Inflammatory macrophage (primary cell): ENCODE results near the gene SEMA4F.

ENCODE experiments used
- DNase-seq, 2 donors: peaks; one replicate each; pipeline ENCODE4 v3.0.0-alpha.2; 2020 to 2022

The SEMA4F gene

DNA sequence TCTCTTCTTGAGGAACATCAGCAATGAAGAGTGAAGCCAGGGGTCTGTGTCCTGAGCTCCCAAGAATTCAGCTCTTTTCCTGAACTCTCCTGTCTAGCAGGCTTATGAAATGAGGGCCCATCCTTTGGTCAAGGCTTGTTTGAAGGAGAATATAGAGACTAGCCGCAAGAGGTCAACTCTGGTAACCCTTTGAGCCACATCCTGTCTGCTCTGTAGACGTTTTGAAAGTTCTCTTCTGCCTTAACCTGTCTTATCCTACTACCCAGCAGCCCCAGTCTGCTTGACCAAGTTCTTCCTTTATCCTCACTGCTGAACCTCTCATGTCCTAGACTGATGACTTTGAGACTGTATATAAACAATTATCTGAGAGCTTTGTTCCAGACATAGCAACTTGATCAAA lies 5.4 kb downstream of the SEMA4F start:
- no peak for DNase-seq

DNA sequence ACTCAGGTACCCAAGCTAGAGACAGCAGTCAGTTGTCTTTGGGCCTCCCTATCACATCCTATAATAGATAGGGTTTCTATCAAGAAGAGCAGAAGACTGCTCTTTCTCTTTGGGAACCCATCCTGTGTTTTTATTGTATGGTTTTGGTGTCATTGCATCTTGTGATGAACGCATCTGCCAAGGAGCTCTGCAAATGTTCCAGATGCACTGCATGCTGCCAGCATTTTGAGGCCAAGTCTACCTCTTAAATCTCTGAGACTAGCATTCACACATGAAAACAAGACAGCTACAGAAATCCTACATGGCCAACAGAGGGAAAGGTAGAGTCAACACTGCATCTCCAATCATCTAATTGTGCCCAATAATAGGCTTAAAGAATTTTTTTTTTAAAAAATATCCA lies 14.0 kb downstream of the SEMA4F start:
- no peak for DNase-seq

DNA sequence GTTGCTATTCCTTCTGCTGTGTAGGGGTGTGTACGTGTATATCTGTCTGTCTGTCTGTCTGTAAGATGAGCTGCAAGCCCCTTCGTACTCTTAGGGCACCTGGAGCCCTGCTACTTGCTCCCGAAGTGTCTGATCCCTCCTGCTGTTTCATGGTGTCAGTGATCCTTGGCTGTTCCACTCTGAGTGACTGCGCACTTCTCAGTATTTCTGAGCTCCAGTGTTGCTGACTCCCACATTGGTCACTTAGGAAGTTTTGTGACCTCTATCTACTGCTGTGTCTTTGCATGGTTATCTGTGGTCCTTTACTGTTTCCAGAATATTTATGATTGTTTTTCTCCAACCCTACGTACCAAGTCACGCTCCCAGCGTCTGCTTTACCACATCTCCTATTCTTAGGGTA lies 16.2 kb downstream of the SEMA4F start:
- DNase-seq, result no peak

DNA sequence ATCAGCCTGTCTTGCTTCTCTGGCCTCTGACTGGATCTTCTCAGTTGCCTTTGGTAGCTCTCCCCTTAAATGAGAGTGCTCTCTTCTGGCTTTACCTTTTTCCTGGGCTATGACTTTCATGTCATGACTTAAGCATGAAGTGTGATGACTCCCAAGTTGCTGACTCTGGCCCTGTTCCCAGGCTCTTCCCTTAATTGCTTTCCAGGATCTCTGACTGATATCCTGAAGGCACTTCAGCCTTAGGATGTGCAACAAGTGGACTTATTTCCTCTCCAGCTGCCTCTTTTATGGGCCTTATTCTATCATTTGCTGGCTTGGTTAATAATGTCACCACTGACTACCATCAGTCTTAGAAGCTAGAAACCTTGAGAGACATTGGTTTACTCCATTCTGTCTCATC lies 17.4 kb downstream of the SEMA4F start:
- DNase-seq, result no peak

DNA sequence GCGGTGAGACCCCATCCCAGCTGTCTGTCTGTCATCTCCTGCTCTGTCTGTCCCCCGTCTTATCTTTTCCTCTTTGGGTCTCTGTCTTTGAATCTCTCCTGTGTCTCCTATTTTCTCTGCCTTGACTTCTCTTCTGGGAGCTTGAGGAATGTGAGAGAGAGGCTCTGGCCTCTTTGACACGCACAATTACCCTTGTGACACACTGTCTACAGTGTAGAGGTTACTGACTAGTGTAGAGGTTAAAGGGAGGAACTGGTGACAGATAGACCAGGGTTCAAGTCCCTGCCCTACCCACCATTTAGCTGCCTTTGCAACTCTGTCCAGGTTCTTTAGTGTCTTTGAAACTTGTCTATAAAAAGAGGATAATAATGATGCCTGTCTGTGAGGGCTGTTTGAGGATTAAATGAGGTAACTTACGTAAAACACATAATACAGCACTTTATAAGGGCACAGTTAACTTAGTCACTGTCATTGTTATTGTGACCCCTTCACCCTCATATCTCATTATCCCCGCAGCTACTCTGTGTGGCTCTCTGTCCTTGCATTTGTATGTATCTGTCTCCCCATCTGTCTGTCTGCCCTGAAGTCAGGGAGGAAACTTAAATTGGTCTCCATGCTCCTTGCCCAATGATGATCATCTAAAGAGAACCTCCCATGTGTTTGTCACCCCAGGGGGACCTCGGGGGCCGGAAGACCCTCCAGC lies 19.9 kb downstream of the SEMA4F start:
- no peak for DNase-seq

DNA sequence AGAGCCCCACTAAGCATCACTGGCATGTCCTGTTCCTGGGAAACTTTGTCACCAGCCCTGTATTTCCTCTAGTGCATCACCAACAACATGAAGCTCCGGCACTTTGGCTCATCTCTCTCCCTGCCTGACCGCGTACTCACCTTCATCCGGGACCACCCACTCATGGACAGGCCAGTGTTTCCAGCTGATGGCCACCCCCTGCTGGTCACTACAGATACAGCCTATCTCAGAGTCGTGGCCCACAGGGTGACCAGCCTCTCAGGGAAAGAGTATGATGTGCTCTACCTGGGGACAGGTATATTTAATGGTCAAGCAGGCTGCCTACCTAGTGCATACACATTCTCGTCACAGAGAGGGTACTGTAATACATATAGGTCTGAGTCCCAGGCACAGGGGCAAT lies 21.0 kb downstream of the SEMA4F start:
- no peak for DNase-seq

DNA sequence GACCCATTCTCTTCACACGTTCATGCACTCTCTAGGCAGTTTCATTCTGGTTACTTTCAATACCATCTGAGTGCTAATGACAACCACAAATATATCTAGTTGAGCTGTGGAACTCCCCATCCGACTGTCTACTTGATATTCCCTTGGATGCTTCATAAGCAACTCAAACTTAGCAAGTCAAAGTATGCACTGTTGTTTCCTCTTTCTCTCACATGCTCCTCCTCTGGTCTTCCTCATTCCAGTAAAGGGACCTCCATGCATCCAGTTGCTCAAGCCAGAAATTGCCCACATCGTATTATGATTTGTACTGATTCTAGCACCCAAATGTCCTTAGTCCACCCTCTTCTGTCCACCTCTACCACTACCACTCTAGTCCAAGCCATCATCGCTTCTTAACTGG lies 22.3 kb downstream of the SEMA4F start:
- peak; percentile 40 to 51 for DNase-seq

DNA sequence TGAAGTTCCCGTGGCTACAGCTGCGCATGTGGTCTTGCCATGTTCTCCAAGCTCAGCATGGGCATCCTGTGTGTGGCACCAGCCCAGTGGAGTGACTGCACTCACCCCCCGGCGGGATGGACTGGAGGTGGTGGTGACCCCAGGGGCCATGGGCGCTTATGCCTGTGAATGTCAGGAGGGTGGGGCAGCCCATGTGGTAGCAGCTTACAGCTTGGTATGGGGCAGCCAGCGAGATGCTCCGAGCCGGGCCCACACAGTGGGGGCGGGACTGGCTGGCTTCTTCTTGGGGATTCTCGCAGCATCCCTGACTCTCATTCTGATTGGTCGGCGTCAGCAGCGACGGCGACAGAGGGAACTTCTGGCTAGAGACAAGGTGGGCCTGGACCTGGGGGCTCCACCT lies 25.6 kb downstream of the SEMA4F start:
- no peak for DNase-seq

DNA sequence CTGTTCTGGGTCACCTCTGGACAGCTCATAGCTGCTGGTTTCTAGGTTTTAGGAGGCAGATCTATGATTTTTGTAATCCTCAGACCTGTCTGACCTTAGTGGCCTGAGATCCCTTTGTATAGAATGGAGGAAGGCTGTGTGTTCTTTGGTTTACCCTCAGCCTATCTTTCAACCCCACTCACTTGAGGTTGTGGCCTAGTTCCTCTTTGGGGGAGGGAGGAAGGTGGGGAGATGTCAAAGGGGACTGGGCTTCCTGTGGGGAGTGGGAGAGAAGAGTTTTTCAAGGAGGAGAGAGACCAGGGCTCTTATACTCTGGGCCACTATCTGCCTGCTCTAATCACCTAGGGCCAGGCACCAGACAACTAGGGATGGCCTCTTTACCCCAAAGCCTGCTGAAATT lies 28.5 kb downstream of the SEMA4F start:
- no peak for DNase-seq

DNA sequence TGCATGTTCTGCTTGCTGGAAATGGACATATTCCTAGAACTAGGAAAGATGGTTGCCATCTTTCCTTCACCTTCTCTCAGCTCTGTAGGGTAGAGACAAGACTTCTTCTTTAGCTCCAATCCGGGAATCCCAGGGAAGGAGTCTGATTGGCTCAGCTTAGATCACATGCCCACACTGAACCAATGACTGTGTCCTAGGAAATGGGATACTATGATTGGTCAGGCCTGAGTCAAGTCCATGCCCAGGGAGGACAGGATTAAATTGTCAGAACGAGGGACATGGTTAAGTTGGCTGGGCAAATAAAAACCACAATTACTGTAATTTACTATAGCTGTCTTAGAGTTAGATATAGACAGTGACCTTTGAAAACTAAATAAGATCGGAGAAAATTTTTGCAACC lies 31.4 kb downstream of the SEMA4F start:
- no peak for DNase-seq

DNA sequence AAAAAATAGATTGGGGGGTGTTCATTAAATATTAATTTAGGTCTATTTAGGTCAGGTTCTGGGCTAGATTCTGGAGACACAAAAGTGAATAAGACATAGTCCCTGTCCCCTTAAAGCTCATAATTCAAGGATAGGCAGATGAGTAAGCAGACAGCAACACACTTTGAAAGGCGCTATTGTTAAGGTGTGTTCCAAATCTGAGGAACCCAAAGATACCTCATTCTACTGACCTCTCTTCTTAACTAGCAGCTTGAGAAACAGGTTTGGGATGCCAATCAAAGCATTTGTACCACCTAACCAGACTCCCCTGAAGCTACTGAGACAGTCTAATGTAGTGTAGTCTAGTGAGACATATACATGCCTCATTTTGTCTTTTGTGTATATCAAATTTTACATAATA lies 34.8 kb downstream of the SEMA4F start:
- no peak for DNase-seq

DNA sequence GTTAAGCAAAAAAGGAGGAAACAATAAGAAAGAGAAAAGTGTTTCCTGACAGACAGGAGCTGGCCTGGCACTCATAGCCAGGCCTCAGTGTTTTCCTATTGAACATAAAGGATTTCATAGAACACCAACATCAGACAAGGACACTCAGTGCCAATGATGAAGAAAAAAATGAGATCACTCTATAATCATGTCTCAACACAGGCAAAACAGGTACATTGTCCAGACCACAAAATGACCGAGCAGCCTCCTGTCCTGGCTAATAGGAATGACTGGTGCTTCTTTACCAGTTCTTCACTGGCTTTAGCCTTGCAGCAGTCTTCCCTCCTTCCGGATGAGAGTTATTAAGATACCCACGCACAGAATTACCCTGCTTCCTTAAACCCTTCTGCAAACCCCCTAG lies 35.6 kb downstream of the SEMA4F start:
- no peak for DNase-seq

DNA sequence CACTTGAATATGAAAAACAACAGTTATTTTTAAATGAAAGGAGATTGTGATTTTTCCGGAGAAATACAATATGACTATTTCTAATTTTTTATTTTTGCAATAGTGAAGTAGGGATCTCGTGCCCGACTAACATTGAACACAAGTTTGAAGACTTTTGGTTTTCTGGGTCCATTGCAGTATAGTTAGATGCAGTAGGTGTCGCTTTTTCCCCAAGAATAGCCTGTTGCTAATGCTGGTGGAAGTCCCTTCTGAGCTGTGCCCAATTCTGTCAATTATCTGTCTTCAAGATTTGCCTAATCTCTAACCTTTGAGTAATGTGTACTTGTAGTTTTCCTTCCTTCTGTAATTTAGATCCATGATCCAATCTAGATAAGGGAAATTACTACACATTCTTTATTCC lies 36.5 kb downstream of the SEMA4F start:
- DNase-seq, result peak; percentile 74 to 80

DNA sequence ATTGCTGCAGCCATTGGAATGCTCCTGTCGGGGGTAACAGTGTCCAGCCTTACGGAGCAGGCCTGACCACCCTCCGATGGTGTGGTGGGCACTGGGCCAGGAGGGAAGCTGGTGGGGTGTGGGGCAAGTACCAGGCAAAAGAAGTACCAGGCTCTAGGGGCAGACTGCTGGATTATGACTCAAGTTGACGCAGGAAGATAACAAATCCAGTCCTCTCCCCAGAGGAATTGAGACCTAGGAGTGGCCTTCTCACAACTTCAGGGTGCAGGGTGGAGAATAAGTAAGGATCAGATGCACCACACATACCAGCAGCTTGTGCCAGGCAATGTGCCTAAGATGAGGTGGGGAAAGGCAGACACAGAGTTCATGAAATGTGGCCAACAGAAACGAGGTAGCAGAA lies 37.9 kb downstream of the SEMA4F start:
- DNase-seq, result no peak

DNA sequence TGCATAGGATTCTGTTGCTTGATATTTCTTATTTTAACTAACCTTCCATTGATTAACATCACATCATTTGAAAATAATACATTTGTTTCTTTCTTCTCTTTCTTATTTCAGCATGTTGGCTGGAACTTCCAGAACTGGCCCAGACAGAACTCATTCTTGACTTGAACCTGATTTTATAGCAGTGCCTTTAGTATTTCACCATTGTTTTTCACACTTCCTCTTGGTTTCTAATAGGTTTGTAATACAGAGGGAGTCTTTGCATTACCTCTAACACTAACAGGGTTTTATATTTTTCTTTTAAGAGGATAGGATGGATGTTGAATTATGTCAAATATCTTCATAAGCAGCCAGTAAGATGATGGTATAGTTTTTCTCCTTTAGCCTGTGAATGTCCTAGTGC lies 39.2 kb downstream of the SEMA4F start:
- peak; percentile 19 to 54 for DNase-seq

DNA sequence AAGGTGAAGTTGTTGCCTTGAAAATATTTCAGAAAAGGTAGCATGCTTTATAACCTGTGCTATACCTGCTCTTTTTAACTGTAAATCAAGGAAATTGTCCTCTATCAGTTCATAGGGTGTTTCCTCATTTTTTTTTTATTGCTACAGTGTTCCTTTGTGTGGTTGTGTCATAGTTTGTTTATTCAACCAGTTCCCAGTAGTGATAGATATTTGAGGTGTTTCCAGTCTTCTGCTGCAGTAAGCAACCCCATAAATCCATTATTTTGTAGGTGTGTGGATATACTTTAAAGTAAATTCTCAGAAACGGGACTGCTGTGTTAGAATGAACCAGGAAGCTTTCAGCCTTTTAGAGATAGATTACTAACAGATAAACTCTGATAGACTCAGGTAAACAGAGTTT lies 39.6 kb downstream of the SEMA4F start:
- peak in 1 of 2 donors; percentile 41 for DNase-seq

DNA sequence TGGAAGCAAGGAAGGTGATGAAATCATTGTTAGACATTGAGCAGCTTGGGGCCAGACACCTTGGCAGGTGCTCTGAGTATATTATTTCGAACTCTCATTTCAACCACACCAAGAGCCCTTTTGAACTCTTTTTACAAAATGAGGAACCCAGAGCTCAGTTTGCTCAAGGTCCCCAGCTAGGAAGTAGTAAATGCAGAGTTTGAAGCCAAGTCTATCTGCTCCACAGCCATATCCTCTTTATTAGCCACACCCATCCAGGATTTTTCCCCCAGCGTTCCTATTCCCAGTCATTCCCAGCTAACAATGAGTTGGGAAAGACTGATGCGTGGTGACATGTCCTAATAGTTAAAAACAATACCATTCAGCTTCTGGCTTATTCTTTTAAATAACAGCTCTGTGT lies 40.2 kb downstream of the SEMA4F start:
- DNase-seq, result peak; percentile 60 to 66

DNA sequence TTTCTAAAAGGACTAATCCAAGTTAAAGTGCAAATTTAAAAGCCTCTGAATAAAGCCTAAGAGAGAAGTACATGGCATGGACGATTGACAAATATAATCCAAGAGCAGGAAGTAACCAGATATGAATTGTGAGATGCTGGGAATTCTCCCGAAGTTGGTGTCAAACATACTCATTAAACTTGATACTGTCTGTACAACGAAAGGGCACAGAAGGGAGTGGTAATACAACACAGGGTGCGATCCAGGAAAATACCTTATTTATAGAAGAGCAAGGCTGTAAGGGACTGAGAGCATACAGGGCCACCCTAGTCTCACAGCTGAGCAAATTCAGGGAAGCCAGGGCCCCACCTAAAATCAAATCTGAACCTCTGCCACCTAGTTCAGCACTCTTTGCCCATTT lies 41.6 kb downstream of the SEMA4F start:
- no peak for DNase-seq

DNA sequence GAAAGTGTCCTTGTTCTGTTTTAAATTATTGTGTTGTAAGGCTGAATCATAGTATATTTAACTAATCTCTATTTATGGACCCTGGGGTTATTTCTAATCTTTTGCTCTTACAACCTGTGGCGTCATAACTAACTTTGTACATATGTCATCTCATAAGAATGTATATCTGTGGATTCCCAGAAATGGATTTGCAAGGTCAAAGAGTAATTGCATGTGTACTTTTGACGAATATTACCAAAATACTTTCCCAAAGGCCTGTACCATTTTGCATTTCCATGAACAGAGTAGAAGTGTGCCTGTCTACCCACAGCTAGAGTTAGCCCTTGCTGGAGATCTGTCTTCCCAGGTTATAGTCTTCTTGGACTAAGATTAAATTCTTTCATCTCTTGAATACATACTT lies 42.8 kb downstream of the SEMA4F start:
- DNase-seq, result no peak

DNA sequence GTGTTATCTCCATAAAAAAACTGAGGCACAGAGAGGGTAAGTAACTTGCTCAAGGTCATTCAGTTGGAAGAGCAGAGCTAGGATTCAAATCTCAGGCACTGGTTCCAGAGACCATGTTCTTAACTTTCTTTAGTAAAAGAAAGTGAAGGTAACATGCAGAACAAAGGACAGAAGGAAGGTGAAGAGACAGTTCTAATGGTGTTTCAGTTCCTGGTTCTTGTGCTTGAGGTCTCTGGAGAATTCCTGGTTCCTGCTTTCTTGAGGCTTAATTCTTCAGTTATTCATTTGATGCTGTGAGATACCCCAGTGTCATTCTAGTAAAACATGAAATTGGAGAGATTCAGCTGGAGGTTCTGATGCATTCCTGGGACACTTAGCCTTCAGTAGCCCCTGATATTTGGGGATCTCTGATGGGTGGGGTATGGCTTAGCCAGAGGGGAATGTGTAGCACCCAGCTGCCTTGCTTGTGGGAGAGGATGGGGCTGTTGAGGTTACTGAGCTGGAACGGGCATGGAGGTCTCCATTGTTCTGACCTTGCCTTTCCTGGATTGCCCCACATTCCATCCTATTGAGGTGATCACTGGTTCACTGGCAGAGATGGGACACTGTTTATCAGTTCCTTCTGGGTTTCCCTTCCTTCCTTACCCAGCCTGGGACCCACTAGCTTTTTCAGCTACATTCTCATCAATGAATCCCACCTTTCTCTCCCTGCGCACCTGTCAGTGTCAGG lies 46.8 kb downstream of the SEMA4F start:
- DNase-seq, result no peak

DNA sequence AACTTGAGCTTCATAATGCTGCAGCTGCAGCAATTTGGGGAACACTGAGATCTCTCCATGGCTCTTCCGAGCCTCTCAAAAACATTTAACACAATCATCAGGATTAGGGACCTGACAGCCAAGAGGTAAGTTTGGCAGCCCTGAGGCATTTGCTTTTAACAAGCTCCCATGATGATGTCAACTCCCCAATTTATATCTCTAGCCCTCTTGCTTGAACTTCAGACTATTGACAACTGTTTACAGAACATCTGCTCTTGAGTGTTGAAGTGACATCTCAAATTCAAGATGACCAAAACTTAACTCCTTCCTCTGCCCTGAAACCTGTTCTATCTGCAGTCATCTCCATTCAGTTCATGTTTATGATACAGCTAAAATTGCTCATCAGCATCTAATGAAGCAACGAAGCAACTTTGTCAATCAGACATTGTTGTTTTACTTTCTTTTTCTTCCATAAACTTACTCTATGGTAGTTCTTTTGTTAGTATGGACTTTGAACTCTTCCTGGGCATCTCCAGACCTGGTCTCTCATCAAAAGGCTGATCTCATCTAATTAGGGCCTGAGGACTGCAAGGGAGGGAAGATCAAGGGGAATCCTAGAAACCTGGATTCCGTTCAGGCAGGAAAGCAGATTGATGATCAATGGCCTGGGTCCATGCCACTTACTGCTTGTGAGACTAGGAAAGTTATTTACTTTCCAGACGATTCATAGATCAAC lies 48.1 kb downstream of the SEMA4F start:
- no peak for DNase-seq

DNA sequence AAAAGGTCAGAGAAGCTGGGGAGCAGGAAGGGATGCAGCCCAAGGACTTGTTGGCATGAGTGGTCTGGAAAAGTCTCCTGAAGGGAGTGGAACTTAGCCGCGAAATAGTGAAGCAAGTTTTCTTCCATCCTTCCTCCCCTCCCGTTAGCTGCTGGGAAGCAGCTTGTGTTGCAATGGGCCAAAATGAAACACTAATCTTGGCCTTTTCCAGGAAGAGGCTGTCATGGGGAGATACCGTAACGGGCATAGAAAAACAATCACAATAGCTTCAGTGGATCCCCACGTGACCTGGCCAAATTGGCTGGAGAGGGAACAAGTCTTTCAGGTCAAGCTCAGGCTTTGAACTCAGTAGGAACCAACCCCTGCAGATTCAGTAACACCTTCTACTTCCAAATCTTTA lies 49.3 kb downstream of the SEMA4F start:
- peak; percentile 33 to 37 for DNase-seq

DNA sequence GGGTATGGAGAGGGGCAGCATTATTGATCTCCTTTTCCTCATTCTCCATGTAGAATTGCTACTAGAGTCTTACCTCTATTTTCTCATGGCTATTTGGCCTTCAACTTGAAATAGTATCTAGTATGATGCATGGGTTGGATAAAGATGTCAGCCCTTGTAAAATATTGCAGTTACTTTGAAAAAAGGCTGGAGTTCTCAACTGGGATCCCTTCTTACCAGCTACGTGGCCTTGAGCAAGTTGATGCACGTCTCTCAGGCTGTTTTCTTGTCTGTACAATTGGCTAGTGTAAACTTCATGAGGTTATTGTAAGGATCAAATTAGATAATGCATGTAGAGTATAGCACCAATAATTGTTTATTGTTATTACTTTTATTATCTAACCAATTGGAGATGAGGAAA lies 50.2 kb downstream of the SEMA4F start:
- no peak for DNase-seq

DNA sequence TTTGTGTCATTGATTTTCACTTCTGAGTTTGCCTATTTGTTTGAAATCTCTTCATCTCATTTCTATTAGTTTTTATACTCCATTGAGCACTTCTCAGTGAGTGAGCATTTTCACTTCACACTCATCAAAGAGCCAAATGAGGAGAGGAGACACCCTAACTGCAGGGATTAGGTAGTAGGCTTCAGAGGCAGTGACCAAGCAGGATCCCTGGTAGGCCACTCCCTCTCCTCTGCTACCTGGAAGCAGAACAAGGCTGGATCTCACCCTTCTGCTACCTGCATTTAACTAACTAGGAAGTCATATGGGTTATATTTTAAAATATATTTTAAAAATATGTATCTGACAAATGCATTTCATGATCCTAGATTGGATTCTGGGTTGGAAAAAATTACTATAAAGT lies 52.7 kb downstream of the SEMA4F start:
- no peak for DNase-seq
